HG03558 (cell line): Measurements from ENCODE around the gene TNFRSF12A.

Experiments
- ATAC-seq: cut with Tn5 transposase; IDR thresholded peaks from one replicate; pipeline ENCODE4 v1.9.1; 2021; ENCODE audit warnings: moderate number of reproducible peaks; ENCODE audit not compliant: unreplicated experiment; ENCODE audit errors: extremely low read depth

TNFRSF12A gene, protein sequence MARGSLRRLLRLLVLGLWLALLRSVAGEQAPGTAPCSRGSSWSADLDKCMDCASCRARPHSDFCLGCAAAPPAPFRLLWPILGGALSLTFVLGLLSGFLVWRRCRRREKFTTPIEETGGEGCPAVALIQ

DNA sequence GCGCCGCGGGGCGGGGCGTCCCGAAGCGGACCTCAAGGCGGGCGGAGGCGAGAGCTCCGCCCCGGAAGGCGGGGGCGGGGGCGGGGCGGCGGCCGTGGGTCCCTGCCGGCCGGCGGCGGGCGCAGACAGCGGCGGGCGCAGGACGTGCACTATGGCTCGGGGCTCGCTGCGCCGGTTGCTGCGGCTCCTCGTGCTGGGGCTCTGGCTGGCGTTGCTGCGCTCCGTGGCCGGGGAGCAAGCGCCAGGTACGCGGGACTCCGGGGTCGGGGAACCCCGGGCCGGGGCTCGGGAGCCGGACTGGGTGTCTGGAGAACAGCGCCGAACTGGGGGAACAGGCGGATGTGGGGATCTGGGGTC is at the start of gene TNFRSF12A:
Gene TNFRSF12A, plus strand, starts transcription at position 122 of the 357 bp plus-strand sequence. Its CDS starts 30 bp downstream, at position 152.
- ATAC-seq: no peak

DNA sequence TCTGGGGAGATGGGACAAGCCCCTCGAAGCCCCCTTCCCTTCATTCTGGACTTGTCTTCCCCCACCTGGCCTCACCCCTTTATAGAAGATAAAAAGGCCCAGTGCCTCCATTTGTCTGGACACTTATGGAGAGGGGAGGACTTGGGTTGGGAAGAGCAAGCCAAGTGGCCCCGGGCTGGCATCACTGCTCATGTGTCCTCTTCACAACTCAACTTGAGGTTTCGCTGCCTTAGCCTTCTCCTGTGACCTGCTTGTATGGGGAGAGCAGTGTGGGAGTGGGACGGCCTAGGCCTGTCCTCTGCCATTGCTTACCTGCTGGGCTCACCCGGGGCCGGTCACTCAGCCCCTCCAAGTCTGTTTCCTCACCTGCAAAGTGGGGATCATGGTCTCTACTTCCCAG is 49.6 kb upstream of the TNFRSF12A start:
- no peak for ATAC-seq

DNA sequence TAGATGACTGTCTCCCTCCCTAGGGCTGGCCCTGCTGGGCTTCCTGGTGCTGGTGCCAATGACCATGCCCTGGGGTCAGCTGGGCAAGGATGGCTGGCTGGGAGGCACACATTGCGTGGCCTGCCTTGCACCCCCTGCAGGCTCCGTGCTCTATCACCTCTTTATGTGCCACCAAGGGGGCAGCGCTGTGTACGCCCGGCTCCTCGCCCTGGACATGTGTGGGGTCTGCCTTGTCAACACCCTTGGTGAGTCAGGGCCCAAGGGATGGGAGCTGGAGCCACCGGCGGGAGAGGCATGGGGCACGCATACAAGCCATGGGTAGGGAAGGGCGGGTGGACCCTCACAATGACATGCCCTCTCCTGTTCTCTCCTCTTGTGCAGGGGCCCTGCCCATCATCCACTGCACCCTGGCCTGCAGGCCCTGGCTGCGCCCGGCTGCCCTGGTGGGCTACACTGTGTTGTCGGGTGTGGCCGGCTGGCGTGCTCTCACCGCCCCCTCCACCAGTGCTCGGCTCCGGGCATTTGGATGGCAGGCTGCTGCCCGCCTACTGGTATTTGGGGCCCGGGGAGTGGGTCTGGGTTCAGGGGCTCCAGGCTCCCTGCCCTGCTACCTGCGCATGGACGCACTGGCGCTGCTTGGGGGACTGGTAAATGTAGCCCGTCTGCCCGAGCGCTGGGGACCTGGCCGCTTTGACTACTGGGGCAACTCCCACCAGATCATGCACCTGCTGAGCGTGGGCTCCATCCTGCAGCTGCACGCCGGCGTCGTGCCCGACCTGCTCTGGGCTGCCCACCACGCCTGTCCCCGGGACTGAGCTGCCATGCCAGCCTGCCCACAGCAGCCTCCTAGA is 48.8 kb upstream of the TNFRSF12A start:
- ATAC-seq: no peak

DNA sequence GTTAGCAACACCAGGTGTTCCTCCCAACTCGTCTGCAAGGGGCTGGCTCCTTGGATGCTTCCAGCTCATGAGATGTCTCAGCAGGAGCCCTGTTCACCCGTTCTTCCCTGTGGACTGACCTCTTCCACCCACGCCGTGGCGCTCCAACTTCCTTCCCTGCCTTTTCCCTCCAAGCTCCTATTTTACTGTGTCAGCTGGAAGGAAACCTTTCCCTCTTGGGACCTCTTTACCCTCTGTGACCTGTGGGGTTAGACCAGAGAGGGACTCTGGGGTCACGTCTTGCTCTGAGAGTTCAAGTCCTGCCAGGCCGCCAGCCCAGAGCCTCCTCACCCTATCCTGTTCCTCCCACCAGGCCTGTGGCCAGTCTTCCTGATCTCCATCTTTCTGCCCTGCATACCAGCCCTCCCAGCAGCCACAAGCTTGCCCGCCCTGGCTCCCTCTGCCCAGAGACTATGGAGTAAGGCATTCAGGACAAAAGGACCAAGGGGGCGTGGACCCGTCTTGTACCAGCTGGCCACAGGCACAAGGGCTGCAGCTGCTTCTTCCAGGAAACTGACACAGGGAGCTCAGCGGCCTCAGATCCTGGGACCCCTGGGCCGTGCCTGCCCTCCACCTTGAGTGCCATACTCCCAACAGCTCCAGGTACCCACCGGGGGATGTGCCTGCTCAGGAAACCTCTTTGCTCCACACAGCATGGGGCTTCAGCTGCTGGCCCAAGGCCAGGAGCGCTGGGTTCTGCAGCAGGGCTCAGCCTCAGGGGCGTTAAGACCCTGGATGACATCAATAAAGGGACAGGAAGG is 48.0 kb upstream of the TNFRSF12A start:
- no peak for ATAC-seq

DNA sequence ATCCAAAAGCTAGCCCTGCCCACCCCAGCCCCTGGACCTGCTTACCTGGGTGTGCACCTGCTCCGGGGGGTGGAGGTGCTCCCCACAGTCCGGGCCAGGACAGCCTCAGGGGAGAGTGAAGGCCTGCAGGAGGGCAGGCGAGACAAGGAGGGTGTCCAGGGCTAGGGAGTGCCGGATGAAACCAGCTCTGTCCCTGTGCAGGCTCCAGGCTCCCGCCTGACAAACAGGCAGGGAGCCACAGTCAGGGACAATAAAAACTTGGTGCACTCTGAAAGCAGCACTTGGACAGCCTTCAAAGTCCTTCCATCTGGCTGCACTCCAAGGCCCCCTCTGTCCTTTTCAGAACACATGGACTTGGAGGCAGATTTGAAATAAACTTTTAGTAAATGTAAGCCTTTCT is 47.1 kb upstream of the TNFRSF12A start:
- no peak for ATAC-seq

DNA sequence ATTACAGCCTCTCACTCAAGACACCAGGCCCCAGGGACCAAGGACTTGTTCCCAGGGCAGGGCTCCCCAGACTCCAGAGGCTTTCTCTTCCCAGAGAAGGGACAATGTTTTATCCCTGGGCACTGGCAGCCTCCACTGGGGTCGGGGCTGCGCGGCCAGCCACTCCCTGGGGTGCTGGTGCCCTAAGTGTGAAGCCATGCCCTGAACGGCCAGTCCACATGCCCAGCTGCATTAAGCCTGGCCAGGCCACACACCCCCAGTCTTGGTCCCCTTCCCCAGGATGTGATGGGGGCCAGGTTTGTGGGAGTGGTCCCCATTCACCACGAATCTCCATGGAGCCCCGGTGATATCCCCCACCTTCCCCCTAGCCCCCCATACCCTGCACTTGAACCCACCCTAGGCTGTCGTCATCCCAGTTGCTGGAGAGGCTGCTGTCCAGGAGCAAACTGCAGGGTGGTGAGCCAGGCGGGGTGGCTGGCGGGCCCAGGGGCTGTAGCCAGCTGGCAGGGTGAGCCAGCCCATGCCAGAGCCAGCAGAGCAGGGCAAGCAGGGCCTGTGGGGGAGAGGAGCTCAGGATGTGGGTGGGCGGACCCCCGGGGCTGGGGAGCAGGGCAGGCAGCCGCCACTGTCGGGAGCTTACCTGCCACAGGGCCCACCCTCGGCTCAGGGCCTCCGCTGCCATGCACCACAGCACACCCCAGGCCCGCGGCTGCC is 46.4 kb upstream of the TNFRSF12A start:
- ATAC-seq: no peak

DNA sequence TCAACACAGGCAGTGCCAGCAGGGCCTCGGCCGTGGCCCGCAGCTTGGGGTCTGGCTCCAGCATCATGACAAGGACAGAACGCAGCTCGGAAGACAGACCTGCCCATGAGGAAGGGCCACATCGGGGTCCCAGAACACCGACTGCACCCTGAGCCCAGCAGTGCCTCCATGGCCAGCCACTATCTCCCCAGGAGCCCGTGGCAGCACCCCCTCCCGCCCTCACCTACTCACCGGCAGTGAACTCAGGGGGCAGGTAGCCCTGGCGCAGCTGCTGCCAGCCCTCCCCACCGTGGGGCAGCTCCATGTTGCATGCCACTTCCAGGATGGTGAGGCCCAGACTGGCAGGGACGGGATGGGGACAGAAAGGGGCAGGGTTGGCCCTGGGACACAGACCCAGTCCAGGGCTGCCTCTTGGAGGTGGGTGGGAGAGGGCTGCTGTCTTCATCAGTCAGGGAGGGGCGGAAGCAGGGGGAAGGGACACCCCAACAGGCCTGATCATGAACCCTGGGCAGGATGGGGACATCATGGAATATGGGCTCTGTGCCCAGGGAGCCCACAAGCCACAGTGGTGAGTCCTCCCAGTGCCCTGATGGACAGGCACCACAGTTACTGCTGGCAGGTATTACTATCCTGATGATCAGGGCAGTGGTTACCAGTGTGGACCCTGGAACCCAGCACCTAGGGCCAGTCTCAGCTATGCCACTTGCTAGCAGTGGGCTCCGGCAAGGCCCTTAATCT is 45.7 kb upstream of the TNFRSF12A start:
- no peak for ATAC-seq

DNA sequence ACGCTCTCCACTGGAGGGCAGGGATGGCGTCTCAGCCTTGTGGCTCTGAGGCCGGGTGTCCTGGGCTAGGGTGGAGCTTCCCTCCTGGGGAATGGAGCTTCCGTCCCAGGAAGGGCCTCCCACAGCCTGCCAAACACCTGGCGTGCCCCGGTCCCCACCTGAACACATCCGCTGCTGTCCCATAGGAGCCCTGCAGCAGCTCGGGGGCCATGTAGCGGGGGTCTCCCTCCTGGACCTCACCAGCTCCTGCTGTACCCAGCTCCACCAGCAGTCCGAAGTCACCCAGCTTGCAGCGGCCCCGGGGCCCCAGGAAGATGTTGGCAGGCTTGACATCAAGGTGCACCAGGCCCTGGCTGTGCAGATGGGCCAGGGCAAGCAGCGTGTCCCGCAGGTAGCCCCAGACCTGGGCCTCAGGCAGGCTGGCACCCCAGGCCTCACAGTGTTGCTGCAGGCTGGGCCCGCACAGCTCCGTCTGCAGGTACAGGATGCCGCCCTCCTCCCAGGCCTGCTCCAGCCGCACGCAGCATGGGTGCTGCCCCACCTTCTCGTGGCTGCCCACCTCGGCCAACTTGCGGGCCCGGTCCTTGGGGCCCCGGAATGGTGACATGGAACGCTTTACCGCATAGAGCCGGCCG is 44.9 kb upstream of the TNFRSF12A start:
- no peak for ATAC-seq

DNA sequence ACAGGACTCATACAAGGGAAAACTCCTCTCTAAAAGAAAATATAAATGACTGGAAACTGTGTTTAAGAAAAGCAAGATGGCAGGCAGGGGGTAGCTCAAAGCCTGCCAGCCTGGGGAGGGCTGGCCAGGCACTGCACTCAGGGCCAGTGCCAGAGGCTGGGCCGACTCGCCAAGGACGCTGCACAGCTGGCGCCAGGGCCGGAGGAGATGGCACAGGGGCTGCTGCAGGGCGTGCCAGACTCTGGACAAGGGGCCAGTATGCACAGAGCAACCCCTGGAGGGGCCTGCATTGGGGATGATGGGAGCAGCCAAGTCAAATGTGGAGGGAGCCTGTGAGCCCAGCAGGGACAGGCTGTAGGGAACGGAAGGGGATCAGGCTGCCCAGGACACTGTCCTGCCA is 44.0 kb upstream of the TNFRSF12A start:
- no peak for ATAC-seq

DNA sequence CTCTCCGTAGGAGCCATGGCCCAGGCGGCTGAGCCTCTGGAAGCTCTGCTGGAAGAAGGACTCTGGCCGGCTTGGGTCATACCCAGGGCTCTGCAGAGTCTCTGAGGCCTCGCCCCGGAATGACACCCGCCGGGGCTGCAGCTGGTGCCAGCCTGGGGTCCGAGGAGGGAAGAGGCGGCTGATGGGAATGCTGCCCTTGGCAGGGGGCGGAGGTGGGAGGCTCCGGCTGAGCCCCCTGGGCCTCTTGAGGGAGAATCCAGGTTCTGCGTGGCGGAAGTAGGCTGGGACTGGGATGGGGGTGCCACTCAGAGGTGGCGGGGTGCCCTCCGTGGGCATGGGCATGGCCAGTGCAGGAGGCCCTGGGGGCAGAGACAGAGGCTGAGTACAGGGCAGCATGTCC is 43.5 kb upstream of the TNFRSF12A start:
- ATAC-seq: no peak

DNA sequence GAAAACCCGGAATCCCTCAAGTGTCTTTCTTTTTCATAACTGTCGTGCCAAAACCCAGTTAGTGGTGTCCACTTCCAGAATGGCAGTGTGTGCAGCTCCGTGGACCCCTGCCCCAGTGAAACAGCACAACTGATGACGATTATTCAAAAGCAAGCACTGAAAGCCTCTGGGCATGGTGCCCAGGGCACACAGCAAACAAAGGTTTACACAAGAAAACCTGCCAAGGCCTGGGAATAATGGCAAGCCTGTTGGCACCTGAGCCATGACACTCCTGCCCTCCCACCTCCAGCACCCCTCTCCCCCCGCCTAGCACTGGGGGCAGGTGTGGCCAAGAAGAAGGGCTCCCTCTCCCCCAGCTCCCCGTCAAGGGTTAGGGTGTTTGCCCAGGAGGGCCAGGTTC is 42.7 kb upstream of the TNFRSF12A start:
- no peak for ATAC-seq

DNA sequence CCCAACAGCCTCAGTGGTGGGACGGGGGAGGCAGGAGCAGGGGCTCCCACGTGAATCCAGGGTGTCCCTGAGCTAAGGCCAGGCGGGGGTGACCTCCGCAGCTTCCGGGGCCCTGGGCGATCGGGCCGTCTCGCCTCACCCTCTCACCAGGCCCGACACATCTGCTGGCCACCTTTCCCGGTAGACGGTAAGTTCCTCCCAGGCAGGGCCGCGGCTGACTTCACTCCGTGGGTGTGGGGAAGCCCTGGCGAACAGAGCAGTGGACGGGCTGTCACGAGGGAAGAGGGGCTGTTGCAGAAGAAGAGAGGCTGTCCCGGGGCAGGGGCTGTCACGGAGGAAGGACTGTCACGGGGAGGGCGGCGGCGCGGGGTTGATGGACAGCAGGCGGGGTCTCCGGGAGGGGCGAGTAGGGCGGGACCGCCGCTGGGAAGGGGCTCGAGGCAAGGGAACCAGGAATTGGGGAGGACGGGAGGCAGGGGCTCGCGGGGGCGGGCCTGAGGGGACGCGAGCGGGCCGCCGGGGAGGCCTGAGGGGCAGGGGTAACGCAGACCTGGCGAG is 40.4 kb upstream of the TNFRSF12A start:
- no peak for ATAC-seq

DNA sequence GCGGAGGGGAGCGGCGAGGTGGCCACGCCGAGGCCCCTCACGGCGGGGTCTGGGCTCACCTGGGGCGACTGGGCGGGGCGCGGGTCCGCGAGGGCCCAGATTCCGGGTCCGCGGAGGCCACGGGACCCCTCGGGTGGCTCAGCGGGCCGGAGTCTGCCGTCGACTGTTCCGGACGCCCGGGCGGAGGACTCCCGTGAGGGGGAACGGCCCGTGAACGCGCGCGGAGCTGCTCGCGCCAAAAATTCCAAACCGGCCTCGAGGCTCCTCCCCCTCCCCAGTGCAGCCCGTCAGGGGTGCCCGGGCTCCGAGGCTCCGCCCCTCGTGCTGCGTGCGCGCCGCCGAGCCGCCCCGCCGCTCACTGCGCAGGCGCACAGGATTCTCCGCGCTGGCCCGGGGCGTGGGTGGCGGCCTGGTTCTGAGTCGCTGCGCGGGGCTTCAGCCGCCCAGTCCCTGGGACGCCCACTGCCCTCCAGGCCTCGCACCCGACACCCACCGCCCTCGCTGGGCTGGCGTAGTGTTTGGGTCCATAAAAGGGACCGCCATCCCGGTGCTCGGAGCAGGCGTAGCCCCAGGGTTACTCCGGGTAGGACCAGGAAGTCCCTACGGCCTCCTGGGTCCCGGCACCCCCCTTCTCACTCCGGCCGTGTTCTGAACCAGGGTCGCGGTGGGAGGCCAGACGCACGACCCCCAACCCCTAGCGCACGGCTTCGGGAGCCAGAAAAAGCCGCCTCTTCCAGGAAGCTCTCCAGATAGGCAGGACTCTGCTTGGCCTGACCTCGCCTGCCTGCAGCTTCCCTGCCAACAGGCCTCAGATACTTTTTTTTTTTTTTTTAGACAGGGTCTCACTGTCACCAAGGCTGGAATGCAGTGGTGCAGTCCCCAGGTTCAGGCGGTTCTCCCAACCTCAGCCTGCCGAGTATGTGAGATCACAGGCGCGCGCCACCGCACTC is 39.7 kb upstream of the TNFRSF12A start, which contains the start of gene PKMYT1:
Gene PKMYT1, minus strand, starts transcription at position 220 of the 950 bp plus-strand sequence. CDS start 789 bp downstream, outside the sequence.
- peak; percentile 40 for ATAC-seq

DNA sequence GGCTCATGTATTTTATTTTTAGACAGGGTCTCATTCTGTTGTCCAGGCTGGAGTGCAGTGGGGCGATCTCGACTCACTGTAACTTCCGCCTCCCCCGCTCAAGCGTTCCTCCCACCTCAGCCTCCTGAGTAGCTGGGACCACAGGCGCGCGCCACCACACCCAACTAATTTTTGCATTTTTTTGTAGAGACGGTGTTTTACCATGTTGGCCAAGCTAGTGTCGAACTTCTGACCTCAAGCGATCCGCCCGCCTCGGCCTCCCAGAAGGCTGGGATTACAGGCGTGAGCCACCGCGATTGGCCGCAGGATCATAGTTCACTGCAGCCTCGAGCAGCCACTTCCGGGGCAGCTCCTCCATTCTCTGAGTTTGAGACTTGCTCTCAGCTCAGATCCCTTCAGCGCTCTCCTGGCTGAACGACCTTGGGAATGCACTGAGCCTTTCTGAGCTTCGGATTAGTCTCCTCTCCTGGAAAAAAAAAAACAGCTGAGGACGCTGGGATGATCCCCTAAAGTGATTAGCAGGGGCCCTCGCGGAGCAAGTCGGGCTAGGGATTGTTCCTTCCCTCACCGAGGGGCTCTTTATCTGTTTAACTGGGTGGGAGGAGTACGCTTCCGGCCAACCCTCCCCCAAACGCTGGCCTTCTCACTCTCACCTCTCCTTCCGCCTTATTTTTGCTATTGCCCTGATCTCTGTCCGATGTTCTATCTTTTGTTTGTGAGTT is 38.8 kb upstream of the TNFRSF12A start:
- ATAC-seq: no peak

DNA sequence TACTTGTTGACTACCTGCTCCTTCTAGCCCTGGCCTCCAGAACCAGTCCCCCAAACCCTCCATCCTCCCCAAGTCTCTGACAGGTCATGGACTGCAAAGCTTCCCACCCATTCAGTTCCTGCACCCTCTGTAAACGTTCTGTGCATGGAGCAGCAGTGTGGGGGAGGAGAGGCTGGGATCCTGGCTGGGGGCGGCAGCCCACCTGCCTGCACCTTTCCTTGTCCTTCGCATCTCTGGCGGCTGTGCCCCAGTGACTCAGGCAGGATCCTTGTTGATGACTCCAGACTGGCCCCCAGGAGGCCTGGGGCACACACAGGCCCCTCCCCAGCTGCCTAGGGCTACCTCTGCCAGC is 38.3 kb upstream of the TNFRSF12A start:
- ATAC-seq: no peak

DNA sequence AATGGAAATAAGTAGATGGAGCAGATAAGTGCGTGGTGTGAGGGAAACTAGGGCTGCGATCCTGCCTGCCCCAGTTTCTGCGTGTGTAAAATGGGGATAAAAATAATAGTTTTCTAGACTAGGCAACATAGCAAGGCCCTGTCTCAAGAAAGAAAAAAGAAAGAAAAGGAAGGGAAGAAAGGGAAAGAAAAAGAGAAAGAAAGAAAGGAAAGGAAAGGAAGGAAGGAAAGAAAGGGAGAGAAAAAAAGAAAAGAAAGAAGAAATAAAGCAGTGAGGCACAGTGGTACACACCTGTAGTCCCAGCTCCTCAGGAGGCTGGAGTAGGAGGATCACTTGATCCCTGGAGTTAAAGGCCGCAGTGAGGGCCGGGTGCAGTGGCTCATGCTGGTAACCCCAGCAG is 37.8 kb upstream of the TNFRSF12A start:
- no peak for ATAC-seq

DNA sequence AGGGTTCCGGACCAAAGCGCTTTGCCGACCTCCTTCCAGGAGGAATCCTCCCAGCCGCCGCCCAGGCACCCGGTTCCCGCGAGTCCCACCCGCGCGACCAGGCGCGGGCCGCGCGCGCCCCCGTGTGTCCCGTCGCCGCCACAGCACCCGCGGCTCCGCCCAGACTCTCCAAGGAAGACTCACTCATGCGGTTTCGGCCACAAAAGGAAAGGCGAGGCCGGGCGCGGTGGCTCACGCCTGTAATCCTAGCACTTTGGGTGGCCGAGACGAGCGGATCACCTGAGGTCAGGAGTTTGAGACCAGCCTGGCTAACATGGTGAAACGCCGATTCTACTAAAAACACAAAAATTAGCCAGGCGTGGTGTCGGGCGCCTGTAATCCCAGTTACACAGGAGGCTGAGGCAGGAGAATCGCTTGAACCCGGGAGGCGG is 36.4 kb upstream of the TNFRSF12A start:
- ATAC-seq: no peak
